Activated B cell treated with CpG ODN at 0.5 μM for 24 hours (primary cell): ENCODE measurements around the gene ZBTB38. TPM values are rescaled to one million over a fixed set of nuclear protein-coding genes. Genes with fewer than 3 reads are reported as not detected.

Experiments
- ATAC-seq: fragments of 200-7000 bp; cut with Tn5 transposase; one replicate; pipeline ENCODE4 v1.10.0; 2021; ENCODE audit warnings: low read depth, mild to moderate bottlenecking, moderate library complexity
- CTCF ChIA-PET: fragments of 350-600 bp; sonication (Branson Sonifier 250); formaldehyde crosslinking; loops from one replicate; lab custom pipeline; 2021; ENCODE audit warnings: antibody characterized with exemption; lab: Charles Lee
- POLR2A ChIA-PET: fragments of 350-600 bp; sonication (Branson Sonifier 250); formaldehyde crosslinking; loops from one replicate; lab custom pipeline; 2021; ENCODE audit warnings: antibody characterized with exemption; lab: Charles Lee
- DNase-seq: peaks from one replicate; pipeline ENCODE4 v3.0.0; 2022
- H3K27ac Mint-ChIP-seq: one replicate; pipeline ENCODE4 v1.8.0; 2020; ENCODE audit warnings: mixed read lengths
- H3K27me3 Mint-ChIP-seq: one replicate; pipeline ENCODE4 v1.8.0; 2021; ENCODE audit warnings: mixed read lengths
- H3K36me3 Mint-ChIP-seq: one replicate; pipeline ENCODE4 v1.8.0; 2021; ENCODE audit warnings: low read depth, mixed read lengths
- H3K4me1 Mint-ChIP-seq: one replicate; pipeline ENCODE4 v1.8.0; 2021; ENCODE audit warnings: mixed read lengths
- H3K4me3 Mint-ChIP-seq: one replicate; pipeline ENCODE4 v1.8.0; 2020; ENCODE audit warnings: mild to moderate bottlenecking, mixed read lengths
- H3K9me3 Mint-ChIP-seq: one replicate; pipeline ENCODE4 v1.8.0; 2020; ENCODE audit warnings: mixed read lengths
- CTCF ChIP-seq: fragments of 200-600 bp; IDR thresholded peaks from one replicate; pipeline ENCODE4 v1.8.0; 2022; ENCODE audit warnings: antibody characterized with exemption, mild to moderate bottlenecking
- intact Hi-C: fragments of 100-400 bp; cut with micrococcal nuclease; formaldehyde crosslinking; loops from one replicate; pipeline ENCODE4 v1.15.1; 2024
- total RNA-seq: library from RNA; stranded (reverse); gene quantifications from 2 replicates; pipeline ENCODE4 v1.2.3, GENCODE V29; 2022

Gene ZBTB38
- total RNA-seq, 1 donor from 2014 or later, result 45.2 TPM

GRCh38 chr3:141355242-141355641 is 13.1 kb upstream of the ZBTB38 start:
- ATAC-seq, result no peak
- TF ChIP-seq CTCF, result no peak
- Mint-ChIP-seq H3K27me3 (no peaks in the 10 kb centered on the region), H3K36me3 (no peaks in the 10 kb centered on the region), H3K27ac (no peak overlapping the region), H3K9me3 (no peaks in the 10 kb centered on the region), H3K4me1 (no peaks in the 10 kb centered on the region), H3K4me3 (no peak overlapping the region)
- DNase-seq, result no peak
- CTCF ChIA-PET, result no interaction called here
- intact Hi-C loops, result no loop called here
- POLR2A ChIA-PET, result no interaction called here

- DNase-seq (no peak), ATAC-seq (no peak)
- intact Hi-C loops, result no loop called here
- no peak for TF ChIP-seq CTCF
- no peaks in the 10 kb centered on the region for H3K27me3 Mint-ChIP-seq
- peaks cover 4% of the 10 kb centered on the region for H3K4me1 Mint-ChIP-seq
- H3K36me3 Mint-ChIP-seq, result no peaks in the 10 kb centered on the region
- ChIA-PET CTCF (no interaction called here), POLR2A (no interaction called here)
- H3K27ac Mint-ChIP-seq, result no peak overlapping the region
- H3K4me3 Mint-ChIP-seq, result no peak overlapping the region
- no peaks in the 10 kb centered on the region for H3K9me3 Mint-ChIP-seq
Observed at GRCh38 chr3:141356046-141356445, 12.3 kb upstream of the ZBTB38 start.

GRCh38 chr3:141360888-141361598 is 7.3 kb upstream of the ZBTB38 start:
- CTCF ChIA-PET, result interaction anchor here (0.6 to 4.9 kb wide), 20 partner anchors 8 to 198 kb away, joined by 3 to 64 read pairs (median 3); partner anchors contain the start of gene PXYLP1
- H3K4me1 Mint-ChIP-seq, result peaks cover 7% of the 10 kb centered on the region
- no peak overlapping the region for H3K27ac Mint-ChIP-seq
- intact Hi-C loops, result loop anchor here (1.0 to 2.0 kb wide), 4 partner anchors 18 to 200 kb away; no protein-coding TSS in a partner anchor
- no peak for DNase-seq
- H3K27me3 Mint-ChIP-seq, result peaks cover 3% of the 10 kb centered on the region
- H3K36me3 Mint-ChIP-seq, result no peaks in the 10 kb centered on the region
- H3K9me3 Mint-ChIP-seq, result peaks cover 3% of the 10 kb centered on the region
- peak; percentile 49 for ATAC-seq
- peak overlapping the region; percentile 13 for H3K4me3 Mint-ChIP-seq
- POLR2A ChIA-PET, result interaction anchor here (0.9 to 1.5 kb wide), 4 partner anchors 14 to 91 kb away, joined by 3 to 5 read pairs (median 4); no protein-coding TSS in a partner anchor
- TF ChIP-seq CTCF, result no peak

- intact Hi-C loops, result no loop called here
- Mint-ChIP-seq H3K4me1 (peaks cover 7% of the 10 kb centered on the region), H3K9me3 (peaks cover 3% of the 10 kb centered on the region), H3K36me3 (no peaks in the 10 kb centered on the region), H3K27ac (no peak overlapping the region), H3K27me3 (peaks cover 3% of the 10 kb centered on the region), H3K4me3 (no peak overlapping the region)
- no peak for TF ChIP-seq CTCF
- ATAC-seq (no peak), DNase-seq (no peak)
- CTCF ChIA-PET, result interaction anchor here (1.4 to 4.9 kb wide), 3 partner anchors 79 to 98 kb away, joined by 3 to 64 read pairs (median 6); no protein-coding TSS in a partner anchor
- POLR2A ChIA-PET, result no interaction called here
Observed at GRCh38 chr3:141362736-141363135, 5.6 kb upstream of the ZBTB38 start.

GRCh38 chr3:141365201-141365600 is 3.1 kb upstream of the ZBTB38 start:
- Mint-ChIP-seq H3K9me3 (peaks cover 3% of the 10 kb centered on the region), H3K4me1 (peaks cover 18% of the 10 kb centered on the region), H3K27ac (no peak overlapping the region), H3K27me3 (peaks cover 3% of the 10 kb centered on the region), H3K36me3 (no peaks in the 10 kb centered on the region), H3K4me3 (no peak overlapping the region)
- ATAC-seq (no peak), DNase-seq (no peak)
- CTCF ChIA-PET, result no interaction called here
- intact Hi-C loops, result no loop called here
- POLR2A ChIA-PET, result no interaction called here
- no peak for TF ChIP-seq CTCF
